ENCODE measurements around the gene BBS7. TPM values are rescaled to one million over a fixed set of nuclear protein-coding genes. Genes with fewer than 3 reads are reported as not detected.

Gene BBS7
- total and polyA plus RNA-seq, 2 donors (not counting 3 experiments of a cell fraction or from before 2014, with no cell fraction given) = 20.0 to 21.7 TPM

DNA sequence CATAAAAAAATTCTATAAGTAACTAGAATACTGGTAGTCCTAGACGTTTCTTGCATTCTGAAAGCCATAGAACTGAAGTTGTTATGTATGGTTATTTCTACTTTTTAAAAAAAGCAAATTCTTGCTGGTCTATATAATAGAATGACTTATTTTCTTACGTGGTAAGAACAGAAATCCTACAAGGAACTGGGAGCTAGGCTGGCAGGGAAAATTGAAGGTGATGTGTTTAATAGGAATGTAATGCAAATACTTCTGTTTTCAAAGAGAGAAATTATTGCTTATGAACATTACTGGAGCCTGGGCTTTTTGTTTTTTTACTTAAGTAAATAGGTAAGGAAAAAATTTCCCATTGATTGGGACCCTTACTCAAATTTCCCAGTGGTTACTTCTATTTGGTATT is 55.5 kb downstream of the BBS7 start:
- ChIA-PET POLR2A (no interaction called here), CTCF (no interaction called here)
- no peaks in the 10 kb centered on the region for H3K27me3 ChIP-seq (ENCODE audit: control insufficient read depth in 2 of 2, insufficient read depth in 2 of 2, low read length in 2 of 2)
- H3K4me2 ChIP-seq (ENCODE audit: insufficient read depth, low read length) = no peak overlapping the region
- peaks cover 29% of the 10 kb centered on the region for H3K79me2 ChIP-seq (ENCODE audit: control insufficient read depth, insufficient read depth, low read length)
- peaks cover 5% of the 10 kb centered on the region for H3K4me1 ChIP-seq (ENCODE audit: control insufficient read depth, extremely low read depth, insufficient read depth, low read length)
- no peak overlapping the region for H3K9ac ChIP-seq (replicated peaks; ENCODE audit: extremely low read depth, insufficient read depth, low read length)
- dilution Hi-C loops (cut with MboI; ENCODE audit: extremely low pct_ligation_motif_present, low sequenced_read_pairs) = no loop called here
- FAIRE-seq = no peak
- no peak for TF ChIP-seq FOS (IDR thresholded peaks at IDR 0.05; ENCODE audit: borderline replicate concordance, insufficient read depth, low read length)
- no peak for TF ChIP-seq MAX (IDR thresholded peaks at IDR 0.05; ENCODE audit: insufficient read depth, insufficient read length)
- no peak for TF ChIP-seq POLR2AphosphoS5 (IDR thresholded peaks at IDR 0.05; ENCODE audit: insufficient read depth, low read depth, low read length)
- TF ChIP-seq EZH2 (IDR thresholded peaks at IDR 0.05; ENCODE audit: borderline replicate concordance, low read depth, low read length, severe bottlenecking) = no peak
- no peak for TF ChIP-seq MYC (IDR thresholded peaks at IDR 0.05; ENCODE audit: low read depth, low read length)
- TF ChIP-seq JUN (IDR thresholded peaks at IDR 0.05; ENCODE audit: borderline replicate concordance, insufficient read depth, insufficient read length, low read depth) = no peak
- TF ChIP-seq GATA2 (IDR thresholded peaks at IDR 0.05; ENCODE audit: insufficient read depth, insufficient read length, low read depth, low read length) = no peak
- TF ChIP-seq POLR2A (IDR thresholded peaks at IDR 0.05; ENCODE audit: low read depth, low read length) = no peak
- no peak for TF ChIP-seq CTCF (IDR thresholded peaks at IDR 0.05; ENCODE audit: extremely low read depth in 1 of 2, insufficient read depth in 1 of 2, low read depth in 1 of 2, low read length in 2 of 2)
- BruUV-seq (replicated peaks) = no TSS peak
- H4K20me1 ChIP-seq (replicated peaks; ENCODE audit: control insufficient read depth, extremely low read depth, insufficient read depth, low read length) = peaks cover 2% of the 10 kb centered on the region
- no peak overlapping the region for H3K4me3 ChIP-seq (replicated peaks in 1 of 3; ENCODE audit: insufficient read depth in 1 of 3, low read depth in 1 of 3, low read length in 3 of 3)
- H3K9me3 ChIP-seq (replicated peaks; ENCODE audit: control insufficient read depth, insufficient read depth, low read length) = no peaks in the 10 kb centered on the region
- H3K27ac ChIP-seq (ENCODE audit: insufficient read depth, low read depth, low read length) = no peak overlapping the region
- no peak for DNase-seq (ENCODE audit: low read depth, low spot score)
- no peaks in the 10 kb centered on the region for H3K9me1 ChIP-seq (replicated peaks; ENCODE audit: control insufficient read depth, extremely low read depth, insufficient read depth, low read length)
- no peak overlapping the region for H2AFZ ChIP-seq (ENCODE audit: low read depth, low read length)
- peaks cover 0 to 47% of the 10 kb centered on the region in 2 experiments for H3K36me3 ChIP-seq (ENCODE audit: control insufficient read depth in 2 of 2, extremely low read depth in 1 of 2, insufficient read depth in 2 of 2, low read length in 2 of 2)
- intact Hi-C loops (cut with micrococcal nuclease) = no loop called here
